HepG2 (cell line): Measurements from ENCODE around the gene KPNA3. TPM values are rescaled to one million over a fixed set of nuclear protein-coding genes. Genes with fewer than 3 reads are reported as not detected.

Experiments
- ASH2L ChIP-seq: fragments of 300-600, 200-600 bp; sonication (generic); IDR thresholded peaks from 2 replicates; pipeline ENCODE4 v1.7.0; 2017; ENCODE audit warnings: low read depth, mild to moderate bottlenecking, moderate library complexity, mixed read lengths, low read length; ENCODE audit not compliant: insufficient read length
- DBP ChIP-seq: sonication (generic); formaldehyde crosslinking; IDR thresholded peaks from 2 replicates; pipeline ENCODE4 v1.4.0; 2020; ENCODE audit warnings: missing genetic modification reagents; ENCODE audit errors: not compliant biosample characterization
- EEA1 ChIP-seq: sonication (generic); formaldehyde crosslinking; IDR thresholded peaks from 2 replicates; pipeline ENCODE4 v1.5.1; 2020; ENCODE audit warnings: mild to moderate bottlenecking, missing genetic modification reagents, borderline replicate concordance
- HOXA3 ChIP-seq: sonication (generic); formaldehyde crosslinking; IDR thresholded peaks from 2 replicates; pipeline ENCODE4 v1.5.0; 2020; ENCODE audit warnings: missing genetic modification reagents
- MAFF ChIP-seq: IDR thresholded peaks from 2 replicates; pipeline ENCODE4 v1.6.1; 2011; ENCODE audit warnings: low read depth, low read length, improper control_type of control experiment
- NFYC ChIP-seq: IDR thresholded peaks from 2 replicates; pipeline ENCODE4 v1.6.1; 2016; ENCODE audit warnings: missing genetic modification reagents, missing compliant biosample characterization
- PLRG1 ChIP-seq: fragments of 450-650 bp; conservative IDR thresholded peaks from 2 replicates; pipeline ENCODE4 v1.6.1; 2016
- PLSCR1 ChIP-seq: sonication (generic); formaldehyde crosslinking; IDR thresholded peaks from 2 replicates; pipeline ENCODE4 v1.5.0; 2020; ENCODE audit warnings: missing genetic modification reagents, mild to moderate bottlenecking, borderline replicate concordance
- POLR2G ChIP-seq: fragments of 200-400 bp; formaldehyde crosslinking; IDR thresholded peaks from 2 replicates; pipeline ENCODE4 v1.6.1; 2018; ENCODE audit warnings: mild to moderate bottlenecking, low read depth, low read length, moderate library complexity
- RARA ChIP-seq: IDR thresholded peaks from 2 replicates; pipeline ENCODE4 v1.6.1; 2016; ENCODE audit warnings: missing genetic modification reagents, missing compliant biosample characterization
- TBX3 ChIP-seq: fragments of 450-650 bp; IDR thresholded peaks from 2 replicates; pipeline ENCODE4 v1.6.1; 2017; ENCODE audit warnings: antibody characterized with exemption, mild to moderate bottlenecking, inconsistent platforms, borderline replicate concordance
- YEATS2 ChIP-seq: sonication (generic); formaldehyde crosslinking; IDR thresholded peaks from 2 replicates; pipeline ENCODE4 v1.4.0; 2020; ENCODE audit warnings: missing genetic modification reagents, borderline replicate concordance
- ZBTB10 ChIP-seq: sonication (generic); formaldehyde crosslinking; IDR thresholded peaks from 2 replicates; pipeline ENCODE4 v1.4.0; 2020; ENCODE audit warnings: missing genetic modification reagents, borderline replicate concordance
- ZFP36L1 ChIP-seq: sonication (generic); formaldehyde crosslinking; IDR thresholded peaks from 2 replicates; pipeline ENCODE4 v1.8.0; 2022; ENCODE audit warnings: mild to moderate bottlenecking, missing genetic modification reagents, moderate library complexity
- ZFP37 ChIP-seq: sonication (generic); formaldehyde crosslinking; IDR thresholded peaks from 2 replicates; pipeline ENCODE4 v1.4.0; 2020; ENCODE audit warnings: missing genetic modification reagents, borderline replicate concordance
- ZFX ChIP-seq: sonication (generic); formaldehyde crosslinking; IDR thresholded peaks from 2 replicates; pipeline ENCODE4 v1.4.0; 2020; ENCODE audit warnings: mild to moderate bottlenecking, low read depth, missing genetic modification reagents, moderate library complexity
- ZNF124 ChIP-seq: sonication (generic); formaldehyde crosslinking; IDR thresholded peaks from 2 replicates; pipeline ENCODE4 v1.4.0; 2020; ENCODE audit warnings: missing genetic modification reagents
- ZNF224 ChIP-seq: sonication (generic); formaldehyde crosslinking; IDR thresholded peaks from 2 replicates; pipeline ENCODE4 v1.5.0; 2020; ENCODE audit warnings: mild to moderate bottlenecking, missing genetic modification reagents
- ZNF383 ChIP-seq: sonication (generic); formaldehyde crosslinking; IDR thresholded peaks from 2 replicates; pipeline ENCODE4 v1.4.0; 2020; ENCODE audit warnings: missing genetic modification reagents, mild to moderate bottlenecking, borderline replicate concordance
- ZNF724P ChIP-seq: sonication (generic); formaldehyde crosslinking; IDR thresholded peaks from 2 replicates; pipeline ENCODE4 v1.8.0; 2022; ENCODE audit warnings: missing genetic modification reagents, borderline replicate concordance
- ZNF777 ChIP-seq: sonication (generic); formaldehyde crosslinking; IDR thresholded peaks from 2 replicates; pipeline ENCODE4 v1.4.0; 2020; ENCODE audit warnings: missing genetic modification reagents
- polyA plus RNA-seq, 8 experiments: library from polyadenylated mRNA; depleted of rRNA in 3 of 8; stranded (reverse) in 7 of 8; unstranded in 1 of 8; fragments of >200 nt; fragmentation: Illumina TruSeq in 4 of 8; extraction: Trizol in 4 of 8; gene quantifications; 2 replicates each; pipeline versions ENCODE4 v1.2.1 to v1.2.3, GENCODE V29; 2011 to 2016; ENCODE audit warnings: low read depth in 4 of 8, missing spikeins in 1 of 8, mixed read lengths in 1 of 8; ENCODE audit not compliant: insufficient read depth in 1 of 8
- total RNA-seq, 5 experiments: library from RNA; depleted of rRNA; stranded (reverse); fragments of >200 nt; fragmentation: Illumina TruSeq; extraction: Trizol; gene quantifications; 2 replicates each; pipeline ENCODE4 v1.2.3, GENCODE V29; 2016; ENCODE audit warnings: low read depth in 1 of 5
- TF ChIP-seq, protein P1 (sequence below): sonication (generic); formaldehyde crosslinking; IDR thresholded peaks from 2 replicates; pipeline ENCODE4 v1.5.0; 2020; ENCODE audit warnings: mild to moderate bottlenecking, missing genetic modification reagents
- TF ChIP-seq, protein P2 (sequence below): sonication (generic); formaldehyde crosslinking; IDR thresholded peaks from 2 replicates; pipeline ENCODE4 v1.8.1; 2023; ENCODE audit warnings: mild to moderate bottlenecking, missing genetic modification reagents, borderline replicate concordance

KPNA3 gene
- total and polyA plus RNA-seq, 2 of the 13 experiments (the other 11 are each of a cell fraction or from before 2014, with no cell fraction given), result 13.0 to 28.9 TPM

DNA sequence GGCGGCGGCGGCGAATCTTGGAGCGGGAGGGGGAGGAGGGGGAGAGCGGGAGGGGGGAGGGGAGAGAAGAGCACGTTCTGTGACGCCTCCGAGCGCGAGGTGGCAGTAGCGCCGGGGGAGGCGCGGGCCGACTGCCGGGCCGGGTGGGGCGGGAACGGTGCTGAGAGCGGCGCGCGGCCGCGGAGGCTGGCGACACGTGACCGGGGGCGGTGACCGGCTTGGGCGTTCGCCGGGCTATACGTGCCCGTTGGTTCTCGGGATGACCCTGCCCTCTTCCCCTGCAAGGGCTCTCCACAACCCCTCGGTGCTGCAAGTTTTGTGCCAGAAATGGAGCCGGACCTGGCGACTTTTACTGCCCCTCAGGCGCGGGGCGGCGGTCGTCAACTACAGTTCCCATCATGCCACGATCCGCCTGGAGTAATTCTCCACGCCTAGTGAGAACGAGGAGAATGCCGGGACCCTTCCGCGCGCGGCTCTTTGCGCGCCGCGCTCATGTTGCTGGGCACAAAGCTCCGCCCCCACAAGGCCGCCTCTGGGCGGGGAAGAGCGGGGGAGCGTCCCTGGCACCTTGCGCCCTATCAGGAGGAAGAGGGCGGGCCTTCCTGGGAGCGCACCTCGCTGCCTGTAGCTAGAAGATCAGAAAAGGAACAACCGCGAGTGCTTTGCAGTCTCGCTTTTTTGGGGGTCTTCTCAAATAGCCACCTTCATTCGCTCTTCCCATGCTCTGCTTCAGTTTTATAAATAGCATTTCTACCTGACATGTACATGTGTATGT, at the start of gene KPNA3 (continued):
- TF ChIP-seq, protein P1, sequence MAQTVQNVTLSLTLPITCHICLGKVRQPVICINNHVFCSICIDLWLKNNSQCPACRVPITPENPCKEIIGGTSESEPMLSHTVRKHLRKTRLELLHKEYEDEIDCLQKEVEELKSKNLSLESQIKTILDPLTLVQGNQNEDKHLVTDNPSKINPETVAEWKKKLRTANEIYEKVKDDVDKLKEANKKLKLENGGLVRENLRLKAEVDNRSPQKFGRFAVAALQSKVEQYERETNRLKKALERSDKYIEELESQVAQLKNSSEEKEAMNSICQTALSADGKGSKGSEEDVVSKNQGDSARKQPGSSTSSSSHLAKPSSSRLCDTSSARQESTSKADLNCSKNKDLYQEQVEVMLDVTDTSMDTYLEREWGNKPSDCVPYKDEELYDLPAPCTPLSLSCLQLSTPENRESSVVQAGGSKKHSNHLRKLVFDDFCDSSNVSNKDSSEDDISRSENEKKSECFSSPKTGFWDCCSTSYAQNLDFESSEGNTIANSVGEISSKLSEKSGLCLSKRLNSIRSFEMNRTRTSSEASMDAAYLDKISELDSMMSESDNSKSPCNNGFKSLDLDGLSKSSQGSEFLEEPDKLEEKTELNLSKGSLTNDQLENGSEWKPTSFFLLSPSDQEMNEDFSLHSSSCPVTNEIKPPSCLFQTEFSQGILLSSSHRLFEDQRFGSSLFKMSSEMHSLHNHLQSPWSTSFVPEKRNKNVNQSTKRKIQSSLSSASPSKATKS (CRISPR knock-in tag), result no peak
- TF ChIP-seq POLR2G, result peak; percentile 91
- TF ChIP-seq EEA1, result peak; percentile 60; the same call in 1 of the 2 replicates
- TF ChIP-seq ZNF777 (CRISPR knock-in tag), result 0 out of 2 replicates have a peak, but pooled peaks have one; percentile 18
- no peak; the same call in 1 of the 2 replicates for TF ChIP-seq TBX3
- peak; percentile 91 for TF ChIP-seq HOXA3 (CRISPR knock-in tag)
- TF ChIP-seq ASH2L, result peak; percentile 93
- TF ChIP-seq ZBTB10, result no peak
- TF ChIP-seq, protein P2, sequence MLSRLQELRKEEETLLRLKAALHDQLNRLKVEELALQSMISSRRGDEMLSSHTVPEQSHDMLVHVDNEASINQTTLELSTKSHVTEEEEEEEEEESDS (CRISPR knock-in tag), result no peak; the same call in 1 of the 2 replicates
- TF ChIP-seq ZFX, result peak; percentile 46; the same call in 1 of the 2 replicates
- TF ChIP-seq YEATS2 (CRISPR knock-in tag), result peak; percentile 41; the same call in 1 of the 2 replicates
- TF ChIP-seq ZNF724P (CRISPR knock-in tag), result no peak
- TF ChIP-seq ZNF224 (CRISPR knock-in tag), result 0 out of 2 replicates have a peak, but pooled peaks have one; percentile 22
- TF ChIP-seq PLSCR1 (CRISPR knock-in tag), result no peak
- TF ChIP-seq ZNF124, result 0 out of 2 replicates have a peak, but pooled peaks have one; percentile 25
- TF ChIP-seq MAFF, result no peak
- no peak for TF ChIP-seq PLRG1
- peak; percentile 37; the same call in 1 of the 2 replicates for TF ChIP-seq RARA (CRISPR knock-in tag)
- TF ChIP-seq DBP (CRISPR knock-in tag), result no peak
- TF ChIP-seq ZFP36L1 (CRISPR knock-in tag), result peak; percentile 43; the same call in 1 of the 2 replicates
- peak; percentile 71 for TF ChIP-seq NFYC (CRISPR knock-in tag)
- peak; percentile 81; the same call in 1 of the 2 replicates for TF ChIP-seq ZFP37 (CRISPR knock-in tag)
- 0 out of 2 replicates have a peak, but pooled peaks have one; percentile 38 for TF ChIP-seq ZNF383
